ENCODE measurements around the gene VANGL2. TPM values are rescaled to one million over a fixed set of nuclear protein-coding genes. Genes with fewer than 3 reads are reported as not detected.

Gene VANGL2
- total RNA-seq = 7.3 and 13.2 TPM in 2 replicates

GRCh38 chr1:160400223-160400645 lies at the start of gene VANGL2:
VANGL2 (plus strand) TSS chr1:160400564; CDS start chr1:160415838, 15,274 bp downstream.

GRCh38 chr1:160366731-160367515 lies 33.4 kb upstream of the VANGL2 start, which contains the start of gene NHLH1:
NHLH1 (plus strand) TSS chr1:160367071; CDS start chr1:160370732, 3,661 bp downstream.

Other genes with a start within 250 kb of the VANGL2 start
- not detected in 2 replicates for gene ATP1A4, start 249.0 kb upstream of the VANGL2 start, total RNA-seq
- not detected in 2 replicates for gene CASQ1, start 210.0 kb upstream of the VANGL2 start, total RNA-seq
- gene PEA15, start 195.2 kb upstream of the VANGL2 start, total RNA-seq = 89.0 and 125 TPM in 2 replicates
- gene DCAF8, start 138.0 kb upstream of the VANGL2 start, total RNA-seq = 36.2 and 55.9 TPM in 2 replicates
- gene PEX19, start 115.4 kb upstream of the VANGL2 start, total RNA-seq = 25.9 and 35.4 TPM in 2 replicates
- 123 and 152 TPM in 2 replicates for gene COPA, start 57.3 kb upstream of the VANGL2 start, total RNA-seq
- 80.8 and 162 TPM in 2 replicates for gene NCSTN, start 57.2 kb upstream of the VANGL2 start, total RNA-seq
- under 0.01 TPM in 2 replicates for gene NHLH1, start 33.5 kb upstream of the VANGL2 start, total RNA-seq
- not detected in 2 replicates for gene SLAMF6, start 122.7 kb downstream of the VANGL2 start, total RNA-seq
- gene CD84, start 178.9 kb downstream of the VANGL2 start, total RNA-seq = not detected in 2 replicates
- not detected in 2 replicates for gene SLAMF1, start 246.5 kb downstream of the VANGL2 start, total RNA-seq

All from mesangial cell (primary cell).